Left renal cortex interstitium (tissue), 4 donors: ENCODE measurements around the gene ENDOV. TPM values are rescaled to one million over a fixed set of nuclear protein-coding genes. Genes with fewer than 3 reads are reported as not detected.
A peak's percentile ranks its signal among the peaks of the same experiment; 100 is the strongest.

Experiments
- DNase-seq, 4 donors: peaks; one replicate each; pipeline ENCODE4 v3.0.0-alpha.2; 2013; ENCODE audit warnings: low read depth in 4 of 4, low spot score in 2 of 4, missing footprints in 1 of 4
- polyA plus RNA-seq, 4 donors: library from polyadenylated mRNA; unstranded; fragments of 120-200 nt; gene quantifications; one replicate each; pipeline ENCODE4 v1.2.1, GENCODE V29; 2013; ENCODE audit not compliant: insufficient read length in 4 of 4

ENDOV gene
- polyA plus RNA-seq, 4 donors: 25.7 to 46.9 (median 35.2) TPM

DNA sequence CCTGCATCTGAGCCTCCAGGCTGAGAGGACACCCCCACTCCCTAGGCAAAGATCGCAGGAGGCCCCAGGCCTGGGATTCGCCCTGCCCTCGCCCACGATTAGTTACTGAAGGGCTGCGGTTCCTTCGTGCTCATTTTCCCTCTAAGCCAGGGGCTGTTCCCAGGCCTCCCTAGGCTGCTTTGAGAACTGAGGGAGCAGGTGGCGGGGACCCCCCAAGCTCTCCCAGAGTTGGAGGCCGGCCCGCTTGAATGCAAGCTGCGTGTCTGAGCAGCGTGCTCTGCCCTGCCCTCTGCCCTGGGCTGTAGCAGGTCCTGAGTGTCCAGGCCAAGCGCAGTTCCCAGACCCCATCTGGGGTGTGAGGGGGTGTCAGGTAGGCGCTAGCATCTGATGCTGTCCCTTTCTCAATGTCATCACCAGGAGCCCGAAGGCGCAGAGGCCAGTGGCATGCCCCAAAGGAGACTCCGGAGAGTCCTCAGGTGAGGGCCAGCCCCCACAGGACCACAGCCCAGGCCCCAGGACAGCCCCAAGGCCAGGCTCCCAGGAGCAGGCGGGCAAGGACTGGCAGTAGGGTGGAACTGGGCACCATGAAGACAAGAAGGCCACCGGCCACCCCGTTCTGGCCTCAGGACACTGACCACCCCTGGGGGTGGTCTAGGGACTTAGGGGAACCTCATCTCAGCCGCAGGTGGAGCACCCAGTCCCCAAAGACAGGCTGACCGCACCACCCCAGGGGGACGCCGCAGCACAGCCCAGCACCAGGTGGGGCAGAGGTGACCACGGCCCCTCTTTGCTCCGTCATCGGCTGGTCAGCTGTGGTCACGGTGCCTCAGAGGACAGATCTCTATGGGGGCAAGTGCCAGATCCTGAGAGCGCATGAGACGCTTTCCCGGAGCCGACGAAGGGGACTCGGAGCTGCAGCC lies 14.6 kb downstream of the ENDOV start:
- no peak for DNase-seq

DNA sequence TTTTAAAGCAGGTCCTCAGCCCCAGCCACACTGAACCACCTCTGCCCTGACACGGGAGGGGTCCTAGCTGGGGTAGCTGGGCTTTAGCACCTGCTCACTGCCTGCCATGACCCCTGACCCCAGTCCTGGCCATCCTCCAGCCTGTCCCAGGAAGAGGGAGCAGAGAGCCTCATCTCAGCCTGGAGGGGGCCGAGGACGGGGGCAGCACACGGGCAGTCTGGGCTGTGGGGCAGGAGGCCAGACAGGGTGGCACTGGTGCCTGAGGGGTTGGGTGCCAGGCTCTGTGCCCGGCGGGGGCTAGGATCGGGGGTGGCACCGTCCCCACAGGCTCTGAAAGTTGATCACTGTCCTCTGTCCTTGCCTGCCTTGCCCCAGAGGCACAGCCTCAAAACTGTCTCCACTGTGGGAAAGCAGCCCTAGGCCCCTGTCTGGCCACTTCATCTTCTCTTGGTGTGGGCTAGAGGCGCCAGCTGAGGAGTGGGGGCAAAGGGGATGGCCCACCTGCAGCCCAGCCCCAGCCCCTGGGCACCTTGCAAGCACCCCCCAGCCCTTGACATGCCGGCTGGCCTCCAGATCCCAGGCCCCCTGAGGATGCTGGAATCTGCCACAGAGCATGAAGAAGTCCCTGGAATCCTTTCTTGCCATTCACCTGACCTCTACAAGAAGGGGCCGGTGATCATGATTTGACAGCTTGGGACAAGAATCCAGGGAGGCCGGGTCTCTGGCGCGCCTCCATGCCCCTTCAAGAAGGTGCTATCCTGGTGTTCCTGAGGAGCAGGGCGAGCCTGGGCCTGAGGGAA lies 15.7 kb downstream of the ENDOV start:
- no peak for DNase-seq

DNA sequence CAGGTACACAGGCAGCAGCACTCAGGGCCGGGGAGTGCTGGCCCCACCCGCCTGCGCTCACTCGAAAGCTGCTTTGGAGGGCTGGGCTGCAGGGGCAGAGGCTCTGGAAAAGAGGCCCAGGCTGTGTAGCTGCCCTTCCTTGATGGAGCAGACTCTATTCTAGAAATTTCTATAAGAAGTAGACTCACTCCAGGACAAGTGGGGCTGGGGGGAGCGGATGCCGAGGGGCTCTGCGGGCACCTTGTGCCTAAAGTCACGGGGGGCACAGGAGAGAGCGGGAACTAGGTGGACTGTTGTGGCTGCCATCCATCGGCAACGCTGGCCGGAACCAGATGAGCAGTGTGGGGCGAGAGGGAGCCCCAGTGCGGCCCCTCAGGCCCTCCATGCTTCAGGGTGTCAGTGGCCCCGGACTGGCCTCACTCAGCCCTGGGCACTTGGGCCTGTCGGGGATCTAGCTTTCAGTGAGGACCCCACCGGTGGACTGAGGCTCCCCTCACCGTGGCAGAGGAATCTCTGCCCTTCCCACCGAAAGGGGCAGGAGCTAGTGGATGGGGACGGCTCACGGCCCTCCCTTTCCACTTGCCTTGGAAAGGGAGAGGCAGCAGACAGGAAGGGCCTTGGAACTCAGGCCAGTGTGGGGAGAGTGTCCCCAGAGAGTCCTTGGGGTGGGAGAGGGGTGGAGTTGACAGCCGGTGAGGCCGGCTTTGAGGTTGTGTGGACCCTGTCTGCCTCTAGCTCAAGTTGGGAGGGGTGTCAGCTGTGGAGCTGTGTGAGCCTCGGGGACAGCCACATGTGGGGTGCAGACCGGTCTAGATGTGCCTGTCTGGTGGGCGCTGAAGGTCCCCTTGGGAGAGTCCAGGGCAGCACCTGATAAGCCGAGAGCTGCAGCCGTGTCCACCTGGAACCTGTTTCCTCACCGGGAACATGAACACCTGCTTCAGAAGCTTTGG lies 16.6 kb downstream of the ENDOV start:
- DNase-seq: no peak

DNA sequence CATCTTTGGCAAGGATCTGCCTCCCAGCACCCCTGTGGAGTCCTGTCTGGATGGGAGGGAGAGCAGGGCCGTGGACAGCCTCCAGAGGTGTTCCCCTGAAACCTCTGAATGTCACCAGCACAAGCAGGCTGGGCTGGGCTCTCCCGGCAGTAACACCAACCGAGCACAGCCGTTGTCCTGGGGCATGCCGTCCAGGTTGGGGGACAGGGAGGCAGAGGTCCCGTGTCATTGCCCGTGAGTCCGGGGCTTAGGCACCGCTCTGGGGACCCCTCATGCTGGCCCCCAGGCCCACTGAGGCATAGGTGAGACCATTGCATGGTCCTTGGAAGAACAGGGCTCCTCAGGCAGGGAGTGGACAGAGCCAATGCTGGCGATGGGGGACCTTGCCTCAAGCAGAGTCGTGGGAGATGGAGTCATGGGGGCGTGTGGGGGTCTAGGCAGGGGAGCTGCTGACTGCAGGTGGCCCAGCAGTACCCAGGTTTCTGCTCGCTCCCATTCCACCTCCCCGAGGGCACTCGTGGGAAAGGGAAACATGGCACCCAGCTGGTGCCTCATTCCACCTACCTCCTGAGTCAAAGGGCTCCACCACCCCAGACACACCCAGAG lies 17.5 kb downstream of the ENDOV start:
- DNase-seq: no peak

DNA sequence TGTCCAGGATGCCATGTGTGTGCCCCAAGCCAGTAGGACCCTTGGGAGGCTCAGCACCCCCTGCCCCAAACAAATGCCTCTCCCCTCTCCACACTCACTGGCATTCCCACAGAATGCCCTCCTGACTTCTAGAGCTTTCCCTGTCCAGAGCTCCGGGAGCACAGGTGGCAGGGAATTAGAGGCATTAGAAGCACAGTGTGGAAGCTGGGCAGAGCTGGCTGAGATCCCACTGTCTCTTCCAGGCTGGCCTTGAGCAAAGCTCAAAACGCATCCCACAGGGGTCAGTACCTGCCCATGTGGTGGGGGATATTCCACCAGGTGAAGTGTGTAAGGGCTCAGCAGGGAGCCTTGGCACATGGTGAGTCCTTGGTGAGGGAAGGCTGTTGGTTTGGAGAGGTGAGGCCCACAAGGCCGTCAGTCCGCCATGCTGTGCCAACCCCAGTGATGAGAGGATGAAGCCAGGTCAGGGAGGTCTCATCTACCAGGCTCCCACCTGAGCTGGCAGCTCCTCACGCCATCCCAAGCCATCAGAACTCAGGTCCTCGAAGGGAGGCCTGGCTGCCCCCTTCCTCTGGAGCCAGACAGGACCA lies 18.1 kb downstream of the ENDOV start:
- DNase-seq: no peak

DNA sequence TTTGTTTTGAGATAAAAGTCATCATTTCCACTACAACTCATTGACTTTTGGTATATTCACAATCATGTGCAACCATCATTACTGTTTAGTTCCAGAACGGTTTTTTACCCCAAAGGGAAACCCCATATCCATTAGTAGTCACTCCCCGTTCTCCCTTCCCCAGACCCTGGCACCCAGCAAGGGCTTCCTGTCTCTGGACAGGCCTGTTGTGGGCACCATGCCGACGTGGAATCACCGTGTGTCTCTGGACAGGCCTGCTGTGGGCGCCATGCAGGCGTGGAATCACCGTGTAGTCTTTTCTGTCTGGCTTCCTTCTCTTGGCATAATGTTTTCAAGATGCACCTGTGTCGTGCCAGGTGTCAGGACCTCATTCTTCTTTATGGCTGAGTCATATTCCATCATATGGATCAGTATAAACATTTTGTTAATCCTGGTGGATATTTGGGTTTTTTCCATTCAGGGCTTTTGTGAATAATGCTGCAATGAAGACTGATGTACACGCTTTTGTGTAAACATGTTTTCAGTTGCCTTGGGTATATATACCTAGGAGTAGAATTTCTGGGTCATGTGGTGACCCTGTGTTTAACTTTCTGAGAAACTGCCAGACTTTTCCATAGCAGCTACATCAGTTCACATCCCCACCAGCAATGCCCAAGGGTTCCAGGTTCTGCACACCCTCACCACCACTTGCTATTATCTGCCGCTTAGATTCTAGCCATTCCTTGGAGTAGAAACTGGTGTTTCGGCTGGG lies 19.1 kb downstream of the ENDOV start:
- no peak for DNase-seq

DNA sequence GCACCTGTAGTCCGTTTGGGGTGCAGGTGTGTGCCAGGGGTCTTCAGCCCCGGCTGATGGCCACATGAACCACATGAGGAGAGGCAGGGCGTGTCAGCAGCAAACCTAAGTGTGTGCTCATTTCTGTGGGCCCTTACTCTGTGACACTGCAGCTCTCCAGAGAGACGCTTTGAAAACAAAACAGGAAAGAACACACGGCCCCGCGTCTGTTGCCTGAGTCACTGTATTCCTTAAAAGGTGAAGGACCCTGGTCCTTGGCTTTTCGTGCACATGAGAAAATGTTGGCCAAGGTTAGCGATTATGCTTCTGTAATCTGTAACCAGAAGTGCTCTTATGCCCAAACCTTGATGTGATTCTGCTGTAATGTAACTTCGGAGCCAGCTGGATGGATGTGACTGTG lies 22.6 kb downstream of the ENDOV start:
- no peak for DNase-seq

DNA sequence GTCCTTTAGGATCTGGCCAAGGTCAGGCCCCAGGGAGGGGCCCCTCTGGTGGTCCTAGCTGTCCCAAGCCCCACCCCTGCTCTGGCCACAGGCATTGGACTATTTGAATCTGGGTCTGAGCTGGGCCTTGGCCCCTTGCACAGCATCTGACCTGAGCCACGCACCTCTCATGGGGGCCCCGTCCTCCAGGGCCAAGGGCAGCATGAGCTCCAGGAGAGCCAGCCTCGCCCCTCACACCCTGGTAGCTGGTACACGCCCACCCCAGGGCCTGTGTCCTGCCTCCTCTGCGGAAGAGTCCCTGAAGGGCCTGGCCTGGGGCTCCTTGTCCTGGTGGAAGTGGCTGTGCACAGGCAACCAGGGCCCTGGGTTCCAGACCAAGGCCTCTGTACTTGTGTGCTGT lies 23.8 kb downstream of the ENDOV start:
- no peak for DNase-seq

DNA sequence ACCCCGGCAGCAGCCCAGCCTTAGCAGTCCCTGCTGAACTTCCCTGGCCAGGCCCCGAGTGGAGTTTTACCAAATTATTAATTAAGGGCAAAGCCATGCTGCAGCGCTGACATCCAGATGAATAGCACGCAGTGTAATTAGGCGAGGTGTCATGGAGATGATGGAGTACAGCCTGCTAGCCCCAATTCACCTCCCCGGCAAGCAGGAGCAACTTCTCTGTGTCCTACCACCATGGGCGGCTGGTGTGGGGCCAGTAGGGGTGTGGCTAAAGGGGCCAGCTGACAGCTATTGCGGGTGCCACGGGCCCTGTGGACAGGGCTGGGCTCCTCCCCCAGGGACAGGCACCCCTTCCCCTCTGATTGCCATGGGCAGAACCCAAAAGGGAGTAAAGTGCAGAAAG lies 24.5 kb downstream of the ENDOV start:
- DNase-seq: no peak

DNA sequence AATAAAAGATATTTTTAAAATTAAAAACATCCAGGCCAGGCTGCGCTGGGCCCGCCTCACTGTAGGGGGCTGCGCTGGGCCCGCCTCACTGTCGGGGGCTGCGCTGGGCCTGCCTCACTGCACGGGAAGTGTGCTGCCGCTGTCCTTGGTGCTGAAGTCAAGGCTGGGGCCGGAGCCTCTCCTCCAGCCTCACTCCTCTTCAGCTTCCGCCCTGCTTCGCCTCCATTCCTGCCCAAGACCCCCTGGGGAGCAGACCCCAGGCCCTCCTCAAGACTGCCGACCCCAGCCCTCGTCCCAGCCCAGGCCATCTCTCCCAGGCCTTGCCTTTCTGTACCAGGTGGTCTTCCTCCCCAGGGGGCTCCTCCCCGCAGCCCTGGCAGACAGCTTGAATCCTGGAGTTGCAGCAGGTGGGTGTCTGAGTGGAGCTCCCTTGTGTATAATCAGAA lies 26.2 kb downstream of the ENDOV start:
- DNase-seq: peak; percentile 19 to 74 (median 58)

DNA sequence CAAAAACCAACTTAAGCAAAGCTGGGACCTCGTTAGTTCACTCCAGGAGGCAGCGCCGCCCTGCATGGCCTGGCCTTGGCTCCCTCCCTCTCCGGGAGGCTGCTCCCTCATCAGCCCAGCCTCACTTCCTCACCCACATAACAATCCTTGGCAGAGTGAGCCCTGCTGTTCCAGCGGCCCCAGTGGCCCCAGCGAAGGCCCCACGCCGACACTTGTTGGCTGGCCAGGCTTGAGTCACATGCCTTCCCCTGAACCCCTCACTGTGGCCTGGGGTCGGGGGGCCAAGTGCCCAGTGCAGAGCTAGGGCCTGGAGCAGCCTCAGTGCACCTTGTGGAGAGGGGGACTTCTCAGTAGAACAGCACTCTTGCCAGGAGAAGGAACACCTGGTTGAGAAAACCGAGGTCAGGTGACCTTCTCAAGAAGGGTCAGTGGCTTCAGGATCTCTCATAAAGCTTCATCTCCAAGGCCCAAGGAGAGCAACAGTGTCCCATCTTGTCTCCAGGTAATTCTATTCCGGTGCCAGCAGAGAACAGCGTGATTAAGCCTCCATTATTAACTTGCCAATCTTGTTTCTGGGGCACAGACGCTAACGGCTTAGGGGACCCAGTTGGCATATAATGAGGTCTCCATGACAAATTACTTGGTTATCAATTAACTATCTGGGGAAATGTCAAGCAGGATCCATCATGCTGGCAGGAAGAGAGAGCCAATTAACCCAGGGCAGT lies 26.8 kb downstream of the ENDOV start:
- no peak for DNase-seq

DNA sequence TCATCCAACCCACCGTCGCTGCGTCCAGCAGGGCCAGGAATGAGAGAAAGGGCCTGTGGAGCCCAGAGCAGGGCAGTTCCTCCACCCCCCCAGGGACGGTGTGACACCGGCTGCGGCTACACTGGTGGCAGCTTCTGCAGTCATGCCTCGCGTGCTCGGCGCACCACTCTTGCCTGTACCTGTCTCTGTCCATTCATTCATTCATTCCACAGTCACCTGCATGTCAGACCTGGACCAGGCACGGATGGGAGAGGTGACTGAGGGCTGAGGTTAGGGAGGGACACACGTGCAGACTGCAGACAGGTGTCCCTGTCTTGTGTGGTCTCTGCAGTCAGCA lies 27.3 kb downstream of the ENDOV start:
- no peak for DNase-seq

DNA sequence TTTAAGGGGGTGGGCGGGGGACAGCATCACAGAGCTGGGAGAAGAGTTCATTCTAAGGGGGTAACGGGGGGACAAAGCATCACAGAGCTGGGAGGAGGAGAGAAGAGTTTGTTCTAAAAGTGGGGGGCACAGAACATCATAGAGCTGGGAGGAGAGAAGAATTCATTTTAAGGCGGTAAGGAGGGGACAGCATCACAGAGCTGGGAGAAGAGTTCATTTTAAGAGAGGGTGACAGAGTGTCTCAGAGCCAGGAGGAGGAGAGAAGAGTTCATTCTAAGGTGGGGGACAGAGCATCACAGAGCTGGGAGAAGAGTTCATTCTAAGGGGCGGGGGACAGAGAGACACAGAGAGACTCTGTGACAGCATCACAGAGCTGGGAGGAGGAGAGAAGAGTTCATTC lies 27.8 kb downstream of the ENDOV start:
- DNase-seq: no peak

DNA sequence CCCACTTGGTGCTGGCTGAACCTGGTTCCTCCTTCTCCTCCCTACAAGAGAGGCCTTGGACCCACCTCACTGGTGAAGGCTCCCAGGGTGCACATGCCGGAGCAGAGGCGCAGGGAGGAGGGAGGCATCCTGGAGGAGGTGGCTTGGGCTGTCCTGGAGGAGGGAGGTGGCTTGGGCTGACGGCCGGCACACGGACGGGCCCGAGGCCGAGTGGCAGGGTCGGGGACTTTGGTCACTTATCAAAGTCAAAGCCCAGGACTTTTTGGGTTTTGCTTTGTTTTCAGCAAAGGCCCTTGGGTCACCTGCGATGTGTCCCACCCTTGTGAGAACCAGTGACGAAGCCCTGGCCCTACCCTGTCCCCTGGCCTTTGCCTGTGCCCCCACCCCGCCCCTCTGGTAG lies 28.5 kb downstream of the ENDOV start:
- no peak for DNase-seq

DNA sequence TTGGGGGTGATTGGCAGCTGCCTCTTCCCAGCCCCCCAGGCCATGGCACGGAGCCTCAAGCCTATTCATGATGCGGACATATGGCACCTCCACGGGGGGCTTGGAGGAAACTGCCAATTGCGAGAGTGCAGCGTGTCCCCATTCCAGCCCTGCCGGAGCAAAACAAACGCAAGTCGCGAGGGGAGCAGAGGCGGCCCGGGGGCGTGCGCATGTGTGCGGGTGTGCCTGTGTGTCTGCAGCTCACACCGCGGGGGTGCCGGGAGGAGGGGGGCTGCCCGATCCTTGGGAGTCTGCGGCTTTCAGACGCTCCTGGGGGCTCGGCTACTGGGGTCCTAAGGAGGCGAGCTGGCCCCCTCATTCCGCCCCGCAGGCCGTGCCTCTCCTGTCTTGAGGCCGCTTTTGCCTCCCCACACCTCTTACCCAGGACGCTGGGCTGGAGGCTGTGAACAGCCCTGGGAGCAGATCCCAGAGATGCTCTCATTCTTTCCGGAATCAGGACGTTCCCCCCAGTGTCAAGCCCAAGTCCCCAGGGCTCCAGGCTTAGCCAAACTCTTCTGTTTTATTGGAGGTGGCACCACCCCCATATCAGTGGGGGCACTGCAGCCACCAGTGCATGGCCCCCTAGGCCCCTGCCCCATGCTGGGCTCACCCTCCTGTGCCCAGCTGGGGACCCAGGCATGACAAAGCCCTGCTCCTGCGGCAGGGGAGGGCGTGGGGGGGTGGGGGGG lies 29.1 kb downstream of the ENDOV start:
- no peak for DNase-seq

DNA sequence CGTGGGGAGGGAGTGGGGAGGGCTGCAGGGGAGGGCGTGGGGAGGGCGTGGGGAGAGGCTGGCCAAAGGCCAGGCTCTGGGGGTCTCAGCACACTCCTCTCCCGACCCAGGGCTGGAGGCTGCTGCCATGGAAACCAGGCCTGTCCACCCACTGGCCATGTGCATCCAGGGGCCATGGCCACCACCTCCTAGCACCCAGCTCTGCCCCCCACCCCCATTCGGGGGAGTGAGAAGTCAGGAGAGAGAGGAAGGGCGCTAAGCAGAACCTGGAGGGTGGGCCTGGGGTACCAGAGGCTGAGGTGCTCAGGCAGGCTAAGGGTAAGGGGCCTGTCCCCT lies 29.6 kb downstream of the ENDOV start:
- DNase-seq: no peak

DNA sequence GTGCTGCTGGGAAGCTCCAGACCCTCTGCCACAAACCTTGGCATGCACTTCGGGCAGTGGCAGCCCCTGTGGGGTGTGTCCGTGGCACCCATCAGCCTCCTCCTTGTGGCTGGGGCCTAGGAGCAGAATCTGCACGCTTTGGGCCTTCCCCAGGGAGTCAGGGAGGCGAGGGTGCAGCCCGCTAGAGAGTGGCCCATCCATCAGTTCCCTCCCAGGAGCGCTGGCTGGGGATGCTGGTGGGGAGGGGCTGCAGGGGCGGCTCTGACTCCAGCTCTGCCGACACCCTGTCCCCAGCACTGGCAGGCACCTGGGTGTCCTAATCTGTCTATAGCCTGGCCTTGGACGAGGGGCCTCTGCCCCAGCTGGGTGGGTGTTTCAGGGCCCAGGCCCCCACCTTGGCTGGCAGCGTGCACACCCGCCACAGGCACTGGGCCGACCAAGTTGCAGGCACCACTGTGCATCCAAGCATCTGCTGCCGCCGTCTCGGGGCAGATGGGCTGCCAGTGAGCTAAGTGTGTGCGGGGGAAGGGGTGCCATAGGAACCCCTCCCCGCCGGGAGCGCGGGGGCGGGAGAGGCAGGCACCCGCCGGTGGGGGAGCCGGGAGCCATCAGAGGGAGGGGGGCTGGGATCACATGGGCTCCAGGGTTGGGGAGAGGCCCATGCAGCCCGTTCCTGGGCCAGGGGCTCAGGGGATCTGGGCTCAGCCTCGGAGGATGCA lies 30.2 kb downstream of the ENDOV start:
- no peak for DNase-seq
